IMR-90 (cell line): ENCODE measurements around the gene FTHL17. TPM values are rescaled to one million over a fixed set of nuclear protein-coding genes. Genes with fewer than 3 reads are reported as not detected.

Experiments
- ATAC-seq: fragments of 200-7000 bp; cut with Tn5 transposase; 2 replicates; pipeline ENCODE4 v1.9.1; 2020; ENCODE audit warnings: low read depth, mild to moderate bottlenecking, moderate library complexity
- BruUV-seq: library from RNA; stranded (reverse); fragments of 400-500 nt; replicated peaks from 2 replicates; lab custom pipeline; 2021; lab: Mats Ljungman, UMichigan
- CTCF ChIA-PET: fragments of 300-600 bp; formaldehyde crosslinking; extraction: SDS; loops from one replicate; lab custom pipeline; 2021; ENCODE audit warnings: antibody characterized with exemption; lab: Yijun Ruan, JAX
- POLR2A ChIA-PET: fragments of 300-600 bp; sonication (Branson Sonifier 250); formaldehyde crosslinking; loops from one replicate; lab custom pipeline; 2022; ENCODE audit warnings: antibody characterized with exemption; ENCODE audit not compliant: unreplicated experiment; lab: Charles Lee
- DNase-seq: peaks from one replicate; pipeline ENCODE4 v3.0.0; 2013
- H2AFZ ChIP-seq: replicated peaks from 2 replicates; pipeline ENCODE3; 2013; ENCODE audit warnings: low read length, mild to moderate bottlenecking; ENCODE audit not compliant: poor library complexity
- H2AK5ac ChIP-seq: 2 replicates; pipeline ENCODE4 v1.6.1; 2013; ENCODE audit warnings: low read depth, low read length, inconsistent platforms
- H2AK9ac ChIP-seq: replicated peaks from 2 replicates; pipeline ENCODE3; 2013; ENCODE audit warnings: mild to moderate bottlenecking, low read depth, low read length, moderate library complexity; ENCODE audit not compliant: poor library complexity
- H2BK120ac ChIP-seq: 2 replicates; pipeline ENCODE4 v1.6.1; 2013; ENCODE audit warnings: low read depth, low read length, inconsistent platforms
- H2BK15ac ChIP-seq: 3 replicates; pipeline ENCODE4 v1.6.1; 2013; ENCODE audit warnings: low read depth, low read length, inconsistent platforms
- H2BK20ac ChIP-seq: 2 replicates; pipeline ENCODE4 v1.6.1; 2013; ENCODE audit warnings: low read depth, mild to moderate bottlenecking, inconsistent platforms, low read length, moderate library complexity
- H2BK5ac ChIP-seq: 2 replicates; pipeline ENCODE4 v1.6.1; 2013; ENCODE audit warnings: mild to moderate bottlenecking, low read depth, low read length, inconsistent platforms; ENCODE audit not compliant: poor library complexity, severe bottlenecking
- H3K14ac ChIP-seq: replicated peaks from 2 replicates; pipeline ENCODE4 v1.6.1; 2013; ENCODE audit warnings: low read depth, low read length, inconsistent platforms
- H3K18ac ChIP-seq: 2 replicates; pipeline ENCODE4 v1.6.1; 2013; ENCODE audit warnings: low read depth, low read length, control low read depth
- H3K23ac ChIP-seq: 2 replicates; pipeline ENCODE4 v1.6.1; 2013; ENCODE audit warnings: low read depth, low read length, inconsistent platforms
- H3K27ac ChIP-seq: 2 replicates; pipeline ENCODE4 v1.5.1; 2013; ENCODE audit warnings: mild to moderate bottlenecking, control low read depth, low read length; ENCODE audit not compliant: insufficient read depth
- H3K27me3 ChIP-seq: 2 replicates; pipeline ENCODE4 v1.6.1; 2013; ENCODE audit warnings: low read length; ENCODE audit not compliant: control insufficient read depth, insufficient read depth
- H3K36me3 ChIP-seq: 2 replicates; pipeline ENCODE4 v1.6.1; 2013; ENCODE audit warnings: low read length, mixed read lengths; ENCODE audit not compliant: control insufficient read depth, insufficient read depth
- H3K4ac ChIP-seq: 2 replicates; pipeline ENCODE4 v1.6.1; 2013; ENCODE audit warnings: low read depth, low read length, inconsistent platforms
- H3K4me1 ChIP-seq: 2 replicates; pipeline ENCODE4 v1.6.1; 2013; ENCODE audit warnings: low read length, mixed read lengths; ENCODE audit not compliant: control insufficient read depth, insufficient read depth
- H3K4me2 ChIP-seq: 2 replicates; pipeline ENCODE4 v1.6.1; 2013; ENCODE audit warnings: low read depth, mild to moderate bottlenecking, control low read depth, low read length, moderate library complexity
- H3K4me3 ChIP-seq: 2 replicates; pipeline ENCODE4 v1.5.1; 2013; ENCODE audit warnings: low read depth, mild to moderate bottlenecking, control low read depth, low read length, moderate library complexity; ENCODE audit not compliant: insufficient read depth
- H3K56ac ChIP-seq: 2 replicates; pipeline ENCODE4 v1.6.1; 2013; ENCODE audit warnings: low read length, inconsistent platforms; ENCODE audit not compliant: insufficient read depth; ENCODE audit errors: extremely low read depth
- H3K79me1 ChIP-seq, 2 experiments: 2 replicates each; pipeline ENCODE4 v1.6.1; 2013; ENCODE audit warnings: low read length in 2 of 2, inconsistent platforms in 1 of 2, low read depth in 1 of 2
- H3K9ac ChIP-seq: 2 replicates; pipeline ENCODE4 v1.6.1; 2013; ENCODE audit warnings: low read depth, low read length, control low read depth
- H3K9me1 ChIP-seq: 2 replicates; pipeline ENCODE4 v1.6.1; 2013; ENCODE audit warnings: low read length, inconsistent platforms; ENCODE audit not compliant: insufficient read depth
- H3K9me3 ChIP-seq: 2 replicates; pipeline ENCODE4 v1.6.1; 2013; ENCODE audit warnings: low read length; ENCODE audit not compliant: control insufficient read depth, insufficient read depth
- H4K20me1 ChIP-seq: 2 replicates; pipeline ENCODE4 v1.6.1; 2013; ENCODE audit warnings: low read length, inconsistent platforms; ENCODE audit not compliant: insufficient read depth
- H4K5ac ChIP-seq: 2 replicates; pipeline ENCODE4 v1.6.1; 2013; ENCODE audit warnings: mild to moderate bottlenecking, low read depth, low read length, control low read depth
- H4K8ac ChIP-seq, 2 experiments: 2 replicates each; pipeline ENCODE4 v1.6.1; 2013; ENCODE audit warnings: low read depth in 2 of 2, low read length in 2 of 2, control low read depth in 1 of 2, inconsistent platforms in 1 of 2
- H4K91ac ChIP-seq: 2 replicates; pipeline ENCODE4 v1.6.1; 2013; ENCODE audit warnings: low read depth, low read length, inconsistent platforms; ENCODE audit not compliant: insufficient read depth
- CEBPB ChIP-seq: IDR thresholded peaks from 2 replicates; pipeline ENCODE4 v1.6.1; 2012; ENCODE audit warnings: low read depth, low read length, improper control_type of control experiment
- CHD1 ChIP-seq: IDR thresholded peaks from 2 replicates; pipeline ENCODE4 v1.6.1; 2012; ENCODE audit warnings: low read depth, low read length, improper control_type of control experiment
- ELK1 ChIP-seq: fragments of 150-350 bp; IDR thresholded peaks from 2 replicates; pipeline ENCODE4 v1.6.1; 2016; ENCODE audit warnings: low read depth, mild to moderate bottlenecking, low read length, moderate library complexity, borderline replicate concordance
- FOS ChIP-seq: fragments of 150-350 bp; IDR thresholded peaks from 2 replicates; pipeline ENCODE4 v1.6.1; 2016; ENCODE audit warnings: low read depth, low read length
- MAFK ChIP-seq: IDR thresholded peaks from 2 replicates; pipeline ENCODE4 v1.6.1; 2012; ENCODE audit warnings: low read depth, low read length, improper control_type of control experiment
- MAZ ChIP-seq: IDR thresholded peaks from 2 replicates; pipeline ENCODE4 v1.6.1; 2012; ENCODE audit warnings: low read depth, mild to moderate bottlenecking, low read length, improper control_type of control experiment, moderate library complexity, borderline replicate concordance
- NFE2L2 ChIP-seq: fragments of 150-350 bp; IDR thresholded peaks from 2 replicates; pipeline ENCODE4 v1.6.1; 2016; ENCODE audit warnings: low read depth, mild to moderate bottlenecking, low read length
- POLR2A ChIP-seq: IDR thresholded peaks from 2 replicates; pipeline ENCODE4 v1.6.1; 2012; ENCODE audit warnings: mild to moderate bottlenecking, low read depth, low read length
- RAD21 ChIP-seq: IDR thresholded peaks from 2 replicates; pipeline ENCODE4 v1.6.1; 2012; ENCODE audit warnings: low read length, improper control_type of control experiment
- RFX5 ChIP-seq: IDR thresholded peaks from 2 replicates; pipeline ENCODE4 v1.8.0; 2012; ENCODE audit warnings: low read depth, mild to moderate bottlenecking, low read length, moderate library complexity
- SMC3 ChIP-seq: fragments of 150-350 bp; IDR thresholded peaks from 2 replicates; pipeline ENCODE4 v1.6.1; 2016; ENCODE audit warnings: low read depth, mild to moderate bottlenecking, antibody characterized with exemption, low read length, moderate library complexity
- USF2 ChIP-seq: fragments of 150-350 bp; IDR thresholded peaks from 2 replicates; pipeline ENCODE4 v1.6.1; 2017; ENCODE audit warnings: mild to moderate bottlenecking, antibody characterized with exemption, low read length, low read depth
- WGBS, 2 experiments: methylation state at CpG; one replicate each; pipeline versions ENCODE4 v1.1.5 to v1.1.7; 2013; ENCODE audit warnings: missing lambda C conversion rate in 2 of 2; ENCODE audit not compliant: insufficient read length in 1 of 2; ENCODE audit errors: extremely low coverage in 2 of 2; 5-methylcytosine and 5-hydroxymethylcytosine counted together
- dilution Hi-C: fragments of 300-500 bp; cut with HindIII; formaldehyde crosslinking; loops from one replicate; pipeline ENCODE4 v1.14.3; 2018; ENCODE audit warnings: low sequenced_read_pairs; ENCODE audit not compliant: unreplicated experiment
- in situ Hi-C: fragments of 300-500 bp; cut with MboI; formaldehyde crosslinking; loops from 3 replicates; pipeline ENCODE4 v1.14.3; 2019; ENCODE audit warnings: low sequenced_read_pairs, inconsistent platforms, mixed read lengths
- intact Hi-C: fragments of 100-400 bp; cut with micrococcal nuclease; formaldehyde crosslinking; loops from 2 replicates; pipeline ENCODE4 v1.10.0; 2022
- polyA plus RNA-seq, 3 experiments: library from polyadenylated mRNA; depleted of rRNA; stranded (reverse); fragments of >200 nt; gene quantifications; 2 replicates each; pipeline ENCODE4 v1.2.3, GENCODE V29; 2012; ENCODE audit warnings: low replicate concordance in 1 of 3
- total RNA-seq: library from RNA; depleted of rRNA; stranded (reverse); fragments of >200 nt; gene quantifications from 2 replicates; pipeline ENCODE4 v1.2.3, GENCODE V29; 2012

FTHL17 gene
- total and polyA plus RNA-seq, 2 of the 4 experiments (the other 2 are of a cell fraction) = not detected

- no peak overlapping the region for H3K14ac ChIP-seq
- no peaks in the 10 kb centered on the region for H3K9me3 ChIP-seq
- ATAC-seq (no peak), DNase-seq (no peak)
- no peak overlapping the region for H2BK5ac ChIP-seq
- no peak overlapping the region for H2BK15ac ChIP-seq
- no peak overlapping the region for H3K18ac ChIP-seq
- no peak overlapping the region for H4K5ac ChIP-seq
- no peak overlapping the region for H3K4me2 ChIP-seq
- H3K4me3 ChIP-seq = no peak overlapping the region
- no peak overlapping the region for H3K27ac ChIP-seq
- no peak overlapping the region for H2AFZ ChIP-seq
- H3K27me3 ChIP-seq = peaks cover 2% of the 10 kb centered on the region; the same call in 1 of the 2 replicates
- H2AK9ac ChIP-seq = no peak overlapping the region
- ChIA-PET CTCF (no interaction called here), POLR2A (interaction anchor here (0.6 kb wide), 1 partner anchor 179 kb away, joined by 3 read pairs; no protein-coding TSS in a partner anchor)
- no peaks in the 10 kb centered on the region for H3K9me1 ChIP-seq
- TF ChIP-seq NFE2L2 = no peak
- no peak for TF ChIP-seq RFX5
- no peak for TF ChIP-seq CHD1
- TF ChIP-seq MAZ = no peak
- TF ChIP-seq FOS = no peak
- no peak for TF ChIP-seq USF2
- TF ChIP-seq RAD21 = no peak
- no peak for TF ChIP-seq ELK1
- TF ChIP-seq CEBPB = no peak
- TF ChIP-seq SMC3 = no peak
- TF ChIP-seq MAFK = no peak
- TF ChIP-seq POLR2A = no peak
- H3K4ac ChIP-seq = no peak overlapping the region
- no TSS peak for BruUV-seq
- H4K91ac ChIP-seq = no peak overlapping the region
- no peaks in the 10 kb centered on the region for H3K4me1 ChIP-seq
- 33% methylated on average over 1 of the region's 4 CpGs; no CpG with 5 or more reads in 1 of the 2 experiments for WGBS, 2 experiments
- H2BK120ac ChIP-seq = no peak overlapping the region
- intact Hi-C loops (no loop called here), dilution Hi-C loops (no loop called here), in situ Hi-C loops (no loop called here)
- H4K20me1 ChIP-seq = no peaks in the 10 kb centered on the region
- H3K56ac ChIP-seq = no peak overlapping the region
- H3K79me1 ChIP-seq = no peaks in the 10 kb centered on the region
- H3K36me3 ChIP-seq = no peaks in the 10 kb centered on the region
- H4K8ac ChIP-seq = no peak overlapping the region
- no peak overlapping the region for H2BK20ac ChIP-seq
- no peak overlapping the region for H2AK5ac ChIP-seq
- H3K9ac ChIP-seq = no peak overlapping the region
- no peak overlapping the region for H3K23ac ChIP-seq
These were observed 43.6 kb upstream of the FTHL17 start for GRCh38 chrX:31115398-31115797.
